Caco-2 (cell line): ENCODE results near the gene RIMKLB. TPM values are rescaled to one million over a fixed set of nuclear protein-coding genes. Genes with fewer than 3 reads are reported as not detected.

Source experiments
- BruUV-seq: library from RNA; stranded (reverse); fragments of 400-500 nt; replicated peaks from 2 replicates; lab custom pipeline; 2021; lab: Mats Ljungman, UMichigan
- CTCF ChIA-PET: fragments of 300-600 bp; sonication (Branson Sonifier 250); formaldehyde crosslinking; loops from one replicate; lab custom pipeline; 2022; ENCODE audit warnings: antibody characterized with exemption; lab: Charles Lee
- POLR2A ChIA-PET: fragments of 300-600 bp; sonication (Branson Sonifier 250); formaldehyde crosslinking; loops from one replicate; lab custom pipeline; 2022; ENCODE audit warnings: antibody characterized with exemption; lab: Charles Lee
- DNase-seq, 2 experiments: peaks; one replicate each; pipeline versions ENCODE4 v3.0.0 to v3.0.0-alpha.2; 2020 to 2022
- H3K27me3 ChIP-seq: replicated peaks from 2 replicates; pipeline ENCODE4 v1.6.0; 2011; ENCODE audit warnings: low read length; ENCODE audit not compliant: control insufficient read depth, insufficient read depth
- H3K36me3 ChIP-seq: 2 replicates; pipeline ENCODE4 v1.5.1; 2011; ENCODE audit warnings: low read length; ENCODE audit not compliant: control insufficient read depth, insufficient read depth
- H3K4me1 ChIP-seq: fragments of 250-450 bp; sonication (Bioruptor Pico); 2 replicates; pipeline ENCODE4 v1.5.1; 2020; ENCODE audit warnings: mild to moderate bottlenecking
- H3K4me3 ChIP-seq: 2 replicates; pipeline ENCODE4 v1.5.1; 2011; ENCODE audit warnings: low read depth, mild to moderate bottlenecking, control low read depth, low read length
- H3K9me3 ChIP-seq: fragments of 250-450 bp; sonication (Bioruptor Pico); 2 replicates; pipeline ENCODE4 v1.5.1; 2020; ENCODE audit warnings: mild to moderate bottlenecking, moderate library complexity
- H3K27ac Mint-ChIP-seq: one replicate; pipeline ENCODE4 v1.8.0; 2022; ENCODE audit warnings: mixed read lengths; ENCODE audit not compliant: unreplicated experiment
- H3K27me3 Mint-ChIP-seq: one replicate; pipeline ENCODE4 v1.8.0; 2022; ENCODE audit warnings: mixed read lengths; ENCODE audit not compliant: insufficient read depth, unreplicated experiment
- H3K36me3 Mint-ChIP-seq: one replicate; pipeline ENCODE4 v1.8.0; 2022; ENCODE audit warnings: mild to moderate bottlenecking, mixed read lengths; ENCODE audit not compliant: insufficient read depth, unreplicated experiment
- H3K4me1 Mint-ChIP-seq: one replicate; pipeline ENCODE4 v1.8.0; 2022; ENCODE audit warnings: low read depth, mixed read lengths; ENCODE audit not compliant: unreplicated experiment
- H3K4me3 Mint-ChIP-seq: one replicate; pipeline ENCODE4 v1.8.0; 2022; ENCODE audit warnings: mild to moderate bottlenecking, moderate library complexity, mixed read lengths; ENCODE audit not compliant: unreplicated experiment
- H3K9me3 Mint-ChIP-seq: one replicate; pipeline ENCODE4 v1.8.0; 2022; ENCODE audit warnings: mixed read lengths; ENCODE audit not compliant: unreplicated experiment
- intact Hi-C: fragments of 100-400 bp; cut with micrococcal nuclease; formaldehyde crosslinking; loops from one replicate; pipeline ENCODE4 v1.10.0; 2022; ENCODE audit not compliant: unreplicated experiment
- total RNA-seq: library from RNA; stranded (reverse); gene quantifications from 2 replicates; pipeline ENCODE4 v1.2.3, GENCODE V29; 2022
- TF ChIP-seq, protein P1 (sequence below), 2 experiments: fragments of 200-600 bp in 1 of 2; IDR thresholded peaks; 1 replicate in 1 of 2; 2 replicates in 1 of 2; pipeline versions ENCODE4 v1.5.1 to v1.8.0; 2011 to 2022; ENCODE audit warnings: antibody characterized with exemption in 1 of 2, control low read depth in 1 of 2, inconsistent platforms in 1 of 2, low read depth in 1 of 2, low read length in 1 of 2, mild to moderate bottlenecking in 1 of 2, moderate library complexity in 1 of 2; ENCODE audit not compliant: insufficient read depth in 1 of 2, severe bottlenecking in 1 of 2, unreplicated experiment in 1 of 2

The RIMKLB gene
- total RNA-seq, 1 experiment from 2014 or later: 3.3 TPM

DNA sequence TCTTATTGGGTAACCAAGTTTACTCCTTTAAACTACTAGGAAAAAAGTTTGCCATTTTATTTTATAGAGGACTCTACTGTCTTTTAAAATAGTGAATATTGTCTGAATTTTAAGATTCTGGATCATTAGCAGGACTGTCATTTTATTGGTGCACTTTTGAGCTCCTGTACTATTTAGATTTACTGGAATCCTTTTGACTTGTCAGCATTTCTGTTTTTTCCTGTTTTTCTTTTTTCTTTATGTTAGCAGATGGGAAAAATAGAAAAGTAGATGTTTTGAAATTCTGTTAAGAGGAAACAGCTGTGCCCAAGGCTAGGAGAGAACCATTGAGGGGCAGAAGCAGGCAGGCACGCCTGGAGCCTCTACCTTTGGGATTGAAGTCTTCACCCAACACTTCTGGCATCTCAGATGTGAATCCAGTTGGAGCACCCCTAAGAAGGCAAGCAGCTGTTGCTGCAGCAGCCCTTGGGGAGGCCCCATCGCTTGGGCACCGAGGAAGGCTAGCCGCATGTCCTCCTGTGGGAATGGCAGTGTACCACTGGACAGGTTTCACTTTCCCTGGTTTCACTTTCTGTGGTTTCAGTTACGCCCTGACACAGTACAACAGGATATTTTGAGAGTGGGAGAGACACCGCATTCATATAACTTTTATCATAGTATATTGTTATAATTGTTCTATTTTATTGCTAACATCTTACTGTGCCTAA is 11.5 kb downstream of the RIMKLB start:
- Histone ChIP-seq H3K9me3 (no peaks in the 10 kb centered on the region), H3K27me3 (no peaks in the 10 kb centered on the region), H3K4me3 (no peak overlapping the region), H3K4me1 (no peaks in the 10 kb centered on the region), H3K36me3 (no peaks in the 10 kb centered on the region)
- TF ChIP-seq, protein P1, sequence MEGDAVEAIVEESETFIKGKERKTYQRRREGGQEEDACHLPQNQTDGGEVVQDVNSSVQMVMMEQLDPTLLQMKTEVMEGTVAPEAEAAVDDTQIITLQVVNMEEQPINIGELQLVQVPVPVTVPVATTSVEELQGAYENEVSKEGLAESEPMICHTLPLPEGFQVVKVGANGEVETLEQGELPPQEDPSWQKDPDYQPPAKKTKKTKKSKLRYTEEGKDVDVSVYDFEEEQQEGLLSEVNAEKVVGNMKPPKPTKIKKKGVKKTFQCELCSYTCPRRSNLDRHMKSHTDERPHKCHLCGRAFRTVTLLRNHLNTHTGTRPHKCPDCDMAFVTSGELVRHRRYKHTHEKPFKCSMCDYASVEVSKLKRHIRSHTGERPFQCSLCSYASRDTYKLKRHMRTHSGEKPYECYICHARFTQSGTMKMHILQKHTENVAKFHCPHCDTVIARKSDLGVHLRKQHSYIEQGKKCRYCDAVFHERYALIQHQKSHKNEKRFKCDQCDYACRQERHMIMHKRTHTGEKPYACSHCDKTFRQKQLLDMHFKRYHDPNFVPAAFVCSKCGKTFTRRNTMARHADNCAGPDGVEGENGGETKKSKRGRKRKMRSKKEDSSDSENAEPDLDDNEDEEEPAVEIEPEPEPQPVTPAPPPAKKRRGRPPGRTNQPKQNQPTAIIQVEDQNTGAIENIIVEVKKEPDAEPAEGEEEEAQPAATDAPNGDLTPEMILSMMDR (IDR thresholded peaks at IDR 0.05; ENCODE audit: insufficient read depth in 1 of 2, low read depth in 1 of 2, low read length in 1 of 2, severe bottlenecking in 1 of 2, unreplicated experiment in 1 of 2): no peak
- no peaks in the 10 kb centered on the region for H3K4me1 Mint-ChIP-seq
- POLR2A ChIA-PET: no interaction called here
- CTCF ChIA-PET: no interaction called here
- peaks cover 7% of the 10 kb centered on the region for H3K27me3 Mint-ChIP-seq
- no peaks in the 10 kb centered on the region for H3K9me3 Mint-ChIP-seq
- BruUV-seq: no TSS peak
- no peak overlapping the region for H3K4me3 Mint-ChIP-seq
- H3K36me3 Mint-ChIP-seq: no peaks in the 10 kb centered on the region
- no peak overlapping the region for H3K27ac Mint-ChIP-seq
- intact Hi-C loops: no loop called here
- DNase-seq: no peak

DNA sequence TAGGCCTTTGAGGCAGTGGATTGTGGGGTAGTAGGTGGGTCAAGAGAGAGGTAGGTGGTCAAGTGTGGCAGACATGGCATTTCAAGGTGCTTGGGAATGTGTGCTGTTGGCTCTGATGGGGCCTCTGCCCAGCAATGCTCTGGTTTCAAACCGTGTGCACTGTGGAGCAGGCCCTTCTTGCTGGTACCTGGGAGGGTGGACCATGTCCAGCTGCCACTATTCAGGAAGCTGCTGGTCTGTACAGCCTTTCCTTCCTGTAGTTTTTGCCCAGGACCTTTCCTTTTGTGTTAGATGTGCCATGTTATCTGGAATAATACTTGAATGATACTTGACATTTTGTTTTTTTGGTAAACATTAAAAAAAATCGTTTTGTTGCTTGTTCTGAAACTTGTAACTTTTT is 14.8 kb downstream of the RIMKLB start:
- Mint-ChIP-seq H3K27me3 (peaks cover 8% of the 10 kb centered on the region), H3K4me3 (no peak overlapping the region), H3K9me3 (no peaks in the 10 kb centered on the region), H3K27ac (no peak overlapping the region), H3K4me1 (no peaks in the 10 kb centered on the region), H3K36me3 (no peaks in the 10 kb centered on the region)
- ChIA-PET CTCF (interaction anchor here (1.0 kb wide), 1 partner anchor 104 kb away, joined by 3 read pairs; no protein-coding TSS in a partner anchor), POLR2A (no interaction called here)
- intact Hi-C loops: no loop called here
- Histone ChIP-seq H3K27me3 (no peaks in the 10 kb centered on the region), H3K36me3 (no peaks in the 10 kb centered on the region), H3K4me3 (no peak overlapping the region), H3K9me3 (no peaks in the 10 kb centered on the region), H3K4me1 (no peaks in the 10 kb centered on the region)
- no peak for DNase-seq
- BruUV-seq: no TSS peak
- TF ChIP-seq, protein P1 (IDR thresholded peaks at IDR 0.05; ENCODE audit: insufficient read depth in 1 of 2, low read depth in 1 of 2, low read length in 1 of 2, severe bottlenecking in 1 of 2, unreplicated experiment in 1 of 2): no peak

DNA sequence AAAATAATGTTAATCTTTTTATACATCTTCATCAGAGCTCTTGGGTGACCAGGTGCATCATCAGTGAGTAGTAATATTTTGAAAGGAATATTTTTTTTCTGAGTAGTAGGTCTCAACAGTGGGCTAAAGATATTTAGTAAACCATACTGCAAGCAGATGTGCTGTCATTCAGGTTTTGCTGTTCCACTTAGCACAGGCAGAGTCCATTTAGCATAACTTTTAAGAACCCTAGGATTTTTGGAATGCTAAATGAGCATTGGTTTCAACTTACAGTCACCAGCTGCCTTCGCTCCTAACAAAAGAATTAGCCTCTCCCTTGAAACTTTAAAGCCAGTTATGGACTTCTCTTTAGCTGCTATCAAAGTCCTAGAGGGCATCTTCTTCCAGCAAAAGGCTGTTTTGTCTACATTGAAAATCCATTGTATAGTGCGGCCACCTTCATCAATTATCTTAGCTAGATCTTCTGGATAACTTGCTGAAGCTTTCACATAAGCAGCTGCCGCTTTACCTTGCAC is 24.6 kb downstream of the RIMKLB start:
- POLR2A ChIA-PET: no interaction called here
- H3K27ac Mint-ChIP-seq: no peak overlapping the region
- CTCF ChIA-PET: interaction anchor here (0.5 to 1.0 kb wide), 2 partner anchors 65 to 138 kb away, joined by 3 read pairs; no protein-coding TSS in a partner anchor

More for the DNA sequence above, 24.6 kb downstream of the RIMKLB start:
- Mint-ChIP-seq H3K4me1 (no peaks in the 10 kb centered on the region), H3K4me3 (no peak overlapping the region), H3K9me3 (no peaks in the 10 kb centered on the region), H3K36me3 (peaks cover 4% of the 10 kb centered on the region), H3K27me3 (peaks cover 16% of the 10 kb centered on the region)
- no peaks in the 10 kb centered on the region for H3K27me3 ChIP-seq
- no peaks in the 10 kb centered on the region for H3K36me3 ChIP-seq
- no peak for DNase-seq
- TF ChIP-seq, protein P1 (IDR thresholded peaks at IDR 0.05; ENCODE audit: insufficient read depth in 1 of 2, low read depth in 1 of 2, low read length in 1 of 2, severe bottlenecking in 1 of 2, unreplicated experiment in 1 of 2): no peak
- H3K9me3 ChIP-seq: no peaks in the 10 kb centered on the region
- intact Hi-C loops: no loop called here
- BruUV-seq: no TSS peak
- H3K4me1 ChIP-seq: no peaks in the 10 kb centered on the region
- no peak overlapping the region for H3K4me3 ChIP-seq
